Fibroblast of lung (primary cell): ENCODE results near the gene MBD5. TPM values are rescaled to one million over a fixed set of nuclear protein-coding genes. Genes with fewer than 3 reads are reported as not detected.

Source experiments
- DNase-seq, 2 donors: peaks; one replicate each; pipeline versions ENCODE4 v3.0.0 to v3.0.0-alpha.2; 2010; ENCODE audit warnings: low read depth in 2 of 2
- H2AFZ ChIP-seq: 2 replicates; pipeline ENCODE4 v1.5.1; 2012; ENCODE audit warnings: low read length, control low read depth, inconsistent platforms
- H3K27ac ChIP-seq: 2 replicates; pipeline ENCODE4 v1.5.1; 2011; ENCODE audit warnings: low read length, control low read depth; ENCODE audit not compliant: insufficient read depth
- H3K27me3 ChIP-seq: 2 replicates; pipeline ENCODE4 v1.5.1; 2011; ENCODE audit warnings: mild to moderate bottlenecking, low read length; ENCODE audit not compliant: control insufficient read depth, insufficient read depth
- H3K36me3 ChIP-seq: 2 replicates; pipeline ENCODE4 v1.5.1; 2011; ENCODE audit warnings: low read length; ENCODE audit not compliant: control insufficient read depth, insufficient read depth
- H3K4me1 ChIP-seq: 2 replicates; pipeline ENCODE4 v1.5.1; 2011; ENCODE audit warnings: low read length; ENCODE audit not compliant: control insufficient read depth, insufficient read depth; ENCODE audit errors: extremely low read depth
- H3K4me2 ChIP-seq: 2 replicates; pipeline ENCODE4 v1.5.1; 2011; ENCODE audit warnings: low read length, control low read depth; ENCODE audit not compliant: insufficient read depth; ENCODE audit errors: extremely low read depth
- H3K4me3 ChIP-seq, 4 experiments: fragments of 200-600 bp in 1 of 4; sonication (generic) in 1 of 4; replicated peaks in 1 of 4; 2 replicates each; pipeline ENCODE4 v1.5.1; 2011 to 2016; ENCODE audit warnings: low read length in 4 of 4, low read depth in 3 of 4, mild to moderate bottlenecking in 3 of 4, control low read depth in 2 of 4, inconsistent platforms in 1 of 4, mixed read lengths in 1 of 4; ENCODE audit not compliant: insufficient read depth in 1 of 4; ENCODE audit errors: control extremely low read depth in 1 of 4
- H3K79me2 ChIP-seq: 2 replicates; pipeline ENCODE4 v1.5.1; 2012; ENCODE audit warnings: mild to moderate bottlenecking, low read length, inconsistent platforms; ENCODE audit not compliant: control insufficient read depth, insufficient read depth
- H3K9ac ChIP-seq: 2 replicates; pipeline ENCODE4 v1.5.1; 2011; ENCODE audit warnings: mild to moderate bottlenecking, low read length, control low read depth; ENCODE audit not compliant: insufficient read depth
- H3K9me3 ChIP-seq: 2 replicates; pipeline ENCODE4 v1.5.1; 2012; ENCODE audit warnings: low read depth, low read length; ENCODE audit not compliant: control insufficient read depth, insufficient read depth
- H4K20me1 ChIP-seq: 2 replicates; pipeline ENCODE4 v1.5.1; 2011; ENCODE audit warnings: low read length; ENCODE audit not compliant: control insufficient read depth, insufficient read depth; ENCODE audit errors: extremely low read depth
- EZH2 ChIP-seq: IDR thresholded peaks from 2 replicates; pipeline ENCODE4 v1.5.1; 2012; ENCODE audit warnings: low read length, control low read depth, mild to moderate bottlenecking; ENCODE audit errors: missing control alignments
- polyA plus RNA-seq, 2 donors: library from polyadenylated mRNA; depleted of rRNA in 1 of 2; stranded (reverse) in 1 of 2; unstranded in 1 of 2; fragments of >200 nt; gene quantifications; 2 replicates each; pipeline ENCODE4 v1.2.1, GENCODE V29; 2011 to 2012; ENCODE audit warnings: missing spikeins in 1 of 2
- total RNA-seq: library from RNA; depleted of rRNA; stranded (reverse); fragments of >200 nt; gene quantifications from 2 replicates; pipeline ENCODE4 v1.2.1, GENCODE V29; 2014
- TF ChIP-seq, protein P1 (sequence below), 2 donors: IDR thresholded peaks in 1 of 2; conservative IDR thresholded peaks in 1 of 2; 1 replicate in 1 of 2; 2 replicates in 1 of 2; pipeline ENCODE4 v1.5.1; 2011 to 2012; ENCODE audit warnings: low read length in 2 of 2, control low read depth in 1 of 2, inconsistent platforms in 1 of 2, low read depth in 1 of 2, mild to moderate bottlenecking in 1 of 2

The MBD5 gene
- total and polyA plus RNA-seq, 2 donors (not counting 1 experiment from before 2014, with no cell fraction given): 26.1 to 32.4 TPM

- Histone ChIP-seq H3K27me3 (no peaks in the 10 kb centered on the region), H3K9ac (no peak overlapping the region), H3K4me3 (no peak overlapping the region), H4K20me1 (no peaks in the 10 kb centered on the region), H3K79me2 (no peaks in the 10 kb centered on the region), H3K9me3 (no peaks in the 10 kb centered on the region), H3K4me2 (no peak overlapping the region), H3K4me1 (no peaks in the 10 kb centered on the region), H3K27ac (no peak overlapping the region), H3K36me3 (no peaks in the 10 kb centered on the region), H2AFZ (no peak overlapping the region)
- TF ChIP-seq, protein P1, sequence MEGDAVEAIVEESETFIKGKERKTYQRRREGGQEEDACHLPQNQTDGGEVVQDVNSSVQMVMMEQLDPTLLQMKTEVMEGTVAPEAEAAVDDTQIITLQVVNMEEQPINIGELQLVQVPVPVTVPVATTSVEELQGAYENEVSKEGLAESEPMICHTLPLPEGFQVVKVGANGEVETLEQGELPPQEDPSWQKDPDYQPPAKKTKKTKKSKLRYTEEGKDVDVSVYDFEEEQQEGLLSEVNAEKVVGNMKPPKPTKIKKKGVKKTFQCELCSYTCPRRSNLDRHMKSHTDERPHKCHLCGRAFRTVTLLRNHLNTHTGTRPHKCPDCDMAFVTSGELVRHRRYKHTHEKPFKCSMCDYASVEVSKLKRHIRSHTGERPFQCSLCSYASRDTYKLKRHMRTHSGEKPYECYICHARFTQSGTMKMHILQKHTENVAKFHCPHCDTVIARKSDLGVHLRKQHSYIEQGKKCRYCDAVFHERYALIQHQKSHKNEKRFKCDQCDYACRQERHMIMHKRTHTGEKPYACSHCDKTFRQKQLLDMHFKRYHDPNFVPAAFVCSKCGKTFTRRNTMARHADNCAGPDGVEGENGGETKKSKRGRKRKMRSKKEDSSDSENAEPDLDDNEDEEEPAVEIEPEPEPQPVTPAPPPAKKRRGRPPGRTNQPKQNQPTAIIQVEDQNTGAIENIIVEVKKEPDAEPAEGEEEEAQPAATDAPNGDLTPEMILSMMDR (conservative IDR thresholded peaks at IDR 0.05 in 1 of 2, IDR thresholded peaks at IDR 0.05 in 1 of 2; ENCODE audit: low read depth in 1 of 2, low read length in 2 of 2): no peak
- TF ChIP-seq EZH2: no peak
- DNase-seq: peak; percentile 6 to 44
These were observed 238.8 kb downstream of the MBD5 start for GRCh38 chr2:148259674-148260073.

GRCh38 chr2:148263890-148264289 lies 243.0 kb downstream of the MBD5 start:
- no peak for DNase-seq
- H3K27me3 ChIP-seq: no peaks in the 10 kb centered on the region
- no peaks in the 10 kb centered on the region for H3K79me2 ChIP-seq
- H3K9ac ChIP-seq: no peak overlapping the region
- H3K36me3 ChIP-seq: no peaks in the 10 kb centered on the region
- H3K4me1 ChIP-seq: no peaks in the 10 kb centered on the region
- TF ChIP-seq, protein P1 (conservative IDR thresholded peaks at IDR 0.05 in 1 of 2, IDR thresholded peaks at IDR 0.05 in 1 of 2; ENCODE audit: low read depth in 1 of 2, low read length in 2 of 2): no peak
- TF ChIP-seq EZH2: no peak
- H3K9me3 ChIP-seq: no peaks in the 10 kb centered on the region
- H2AFZ ChIP-seq: no peak overlapping the region
- H4K20me1 ChIP-seq: no peaks in the 10 kb centered on the region
- H3K4me2 ChIP-seq: no peak overlapping the region
- no peak overlapping the region for H3K4me3 ChIP-seq
- H3K27ac ChIP-seq: no peak overlapping the region

DNA sequence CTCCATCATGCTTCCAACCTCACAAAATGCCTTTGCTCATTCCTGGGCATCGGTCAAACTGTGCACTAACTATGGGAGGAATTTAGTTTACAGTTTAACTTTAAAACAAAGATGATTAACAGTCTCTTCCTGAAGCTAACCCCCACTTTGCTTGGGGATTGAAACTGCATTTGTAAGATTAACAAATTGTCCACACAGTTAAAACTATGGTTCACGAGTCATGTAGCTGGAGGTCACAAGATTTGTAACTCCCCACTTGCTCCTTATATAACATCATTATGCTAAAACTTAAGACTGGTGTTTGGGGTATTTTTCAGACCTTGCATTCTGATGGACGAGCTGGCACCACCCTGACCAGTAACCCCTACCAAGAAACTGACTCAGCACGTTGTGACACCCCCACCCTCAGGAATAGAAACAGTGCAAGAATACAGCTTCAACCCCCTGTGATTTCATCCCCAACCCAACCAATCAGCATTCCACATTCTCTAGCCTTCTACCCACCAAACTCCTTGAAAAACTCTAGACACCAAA lies 252.3 kb downstream of the MBD5 start:
- H2AFZ ChIP-seq: no peak overlapping the region
- no peak for TF ChIP-seq EZH2
- TF ChIP-seq, protein P1 (conservative IDR thresholded peaks at IDR 0.05 in 1 of 2, IDR thresholded peaks at IDR 0.05 in 1 of 2; ENCODE audit: low read depth in 1 of 2, low read length in 2 of 2): no peak
- H3K9ac ChIP-seq: no peak overlapping the region
- H3K79me2 ChIP-seq: no peaks in the 10 kb centered on the region
- DNase-seq: peak; percentile 6 to 50
- H3K4me1 ChIP-seq: peaks cover 3% of the 10 kb centered on the region
- H4K20me1 ChIP-seq: no peaks in the 10 kb centered on the region
- H3K4me2 ChIP-seq: no peak overlapping the region
- H3K36me3 ChIP-seq: no peaks in the 10 kb centered on the region
- no peaks in the 10 kb centered on the region for H3K27me3 ChIP-seq
- H3K4me3 ChIP-seq: no peak overlapping the region
- H3K27ac ChIP-seq: no peak overlapping the region
- H3K9me3 ChIP-seq: no peaks in the 10 kb centered on the region
